ENCODE measurements around the gene GNB5. TPM values are rescaled to one million over a fixed set of nuclear protein-coding genes. Genes with fewer than 3 reads are reported as not detected.

GNB5 gene
- total RNA-seq, 1 experiment from 2014 or later = 29.8 TPM

- no peaks in the 10 kb centered on the region for H3K27me3 Mint-ChIP-seq (ENCODE audit: low read depth)
- Histone ChIP-seq H4K8ac (replicated peaks; ENCODE audit: insufficient read length, low read depth, low read length) (no peak overlapping the region), H2AFZ (ENCODE audit: low read length) (no peak overlapping the region), H2BK15ac (ENCODE audit: low read depth, low read length) (no peak overlapping the region), H3K27me3 (ENCODE audit: insufficient read depth, low read length) (no peaks in the 10 kb centered on the region), H3K4me1 (ENCODE audit: insufficient read depth, low read length) (no peaks in the 10 kb centered on the region), H3K9ac (ENCODE audit: extremely low read depth, insufficient read length, low read length) (no peak overlapping the region), H3K56ac (ENCODE audit: insufficient read length, low read depth, low read length) (no peak overlapping the region), H3K9me3 (ENCODE audit: control insufficient read depth, low read depth, low read length) (no peaks in the 10 kb centered on the region), H3K23ac (ENCODE audit: insufficient read length, low read depth, low read length) (no peak overlapping the region), H3K23me2 (ENCODE audit: insufficient read length, low read depth, low read length, poor library complexity, severe bottlenecking) (no peaks in the 10 kb centered on the region), H2BK120ac (ENCODE audit: low read depth, low read length, poor library complexity, severe bottlenecking) (no peak overlapping the region), H2BK12ac (ENCODE audit: insufficient read length, low read depth, low read length) (no peak overlapping the region), H2BK20ac (ENCODE audit: low read depth, low read length, poor library complexity, severe bottlenecking) (no peak overlapping the region), H2AK5ac (ENCODE audit: insufficient read length, low read length) (no peak overlapping the region), H3T11ph (ENCODE audit: low read length) (no peak overlapping the region), H2BK5ac (ENCODE audit: insufficient read length, low read length) (no peak overlapping the region), H4K20me1 (ENCODE audit: control insufficient read depth, insufficient read depth, insufficient read length) (no peaks in the 10 kb centered on the region), H3K79me2 (ENCODE audit: insufficient read depth, low read length) (no peaks in the 10 kb centered on the region), H3K18ac (ENCODE audit: insufficient read length, low read depth, low read length) (no peak overlapping the region), H4K5ac (ENCODE audit: insufficient read length, low read depth, low read length) (no peak overlapping the region), H3K4me2 (ENCODE audit: insufficient read depth, insufficient read length, low read length) (no peak overlapping the region), H3K4ac (ENCODE audit: low read depth, low read length) (no peak overlapping the region), H3K27ac (ENCODE audit: insufficient read length, low read depth, low read length) (no peak overlapping the region), H3K79me1 (ENCODE audit: insufficient read depth, low read depth, low read length, poor library complexity, severe bottlenecking) (no peaks in the 10 kb centered on the region), H4K91ac (ENCODE audit: insufficient read length, low read depth, low read length) (no peak overlapping the region), H3K14ac (ENCODE audit: insufficient read depth, low read length) (no peak overlapping the region)
- H3K4me3 Mint-ChIP-seq = no peak overlapping the region; a peak in 1 of 5 replicates
- DNase-seq = peak; percentile 82
- H3K36me3 Mint-ChIP-seq (ENCODE audit: insufficient read depth in 1 of 3, low read depth in 3 of 3) = no peaks in the 10 kb centered on the region
- H3K4me1 Mint-ChIP-seq = peaks cover 13 to 18% of the 10 kb centered on the region in 2 experiments; a peak in 3 of 4 replicates
- H3K27ac Mint-ChIP-seq = no peak overlapping the region
- no CpG with 5 or more reads among the region's 13 CpGs for WGBS (ENCODE audit: extremely low coverage, insufficient read length, low lambda C conversion rate)
- no peaks in the 10 kb centered on the region for H3K9me3 Mint-ChIP-seq
- TF ChIP-seq CTCF (conservative IDR thresholded peaks at IDR 0.05) = peak; percentile 91
Measured at GRCh38 chr15:52078876-52079700, 112.1 kb downstream of the GNB5 start.

Measured in H9 (cell line).